NCI-H1092 (cell line): ENCODE data around the gene FAM120AOS.

Experiments
- DNase-seq: peaks from one replicate; lab custom pipeline; 2025; lab: John Stamatoyannopoulos, UW

FAM120AOS gene

DNA sequence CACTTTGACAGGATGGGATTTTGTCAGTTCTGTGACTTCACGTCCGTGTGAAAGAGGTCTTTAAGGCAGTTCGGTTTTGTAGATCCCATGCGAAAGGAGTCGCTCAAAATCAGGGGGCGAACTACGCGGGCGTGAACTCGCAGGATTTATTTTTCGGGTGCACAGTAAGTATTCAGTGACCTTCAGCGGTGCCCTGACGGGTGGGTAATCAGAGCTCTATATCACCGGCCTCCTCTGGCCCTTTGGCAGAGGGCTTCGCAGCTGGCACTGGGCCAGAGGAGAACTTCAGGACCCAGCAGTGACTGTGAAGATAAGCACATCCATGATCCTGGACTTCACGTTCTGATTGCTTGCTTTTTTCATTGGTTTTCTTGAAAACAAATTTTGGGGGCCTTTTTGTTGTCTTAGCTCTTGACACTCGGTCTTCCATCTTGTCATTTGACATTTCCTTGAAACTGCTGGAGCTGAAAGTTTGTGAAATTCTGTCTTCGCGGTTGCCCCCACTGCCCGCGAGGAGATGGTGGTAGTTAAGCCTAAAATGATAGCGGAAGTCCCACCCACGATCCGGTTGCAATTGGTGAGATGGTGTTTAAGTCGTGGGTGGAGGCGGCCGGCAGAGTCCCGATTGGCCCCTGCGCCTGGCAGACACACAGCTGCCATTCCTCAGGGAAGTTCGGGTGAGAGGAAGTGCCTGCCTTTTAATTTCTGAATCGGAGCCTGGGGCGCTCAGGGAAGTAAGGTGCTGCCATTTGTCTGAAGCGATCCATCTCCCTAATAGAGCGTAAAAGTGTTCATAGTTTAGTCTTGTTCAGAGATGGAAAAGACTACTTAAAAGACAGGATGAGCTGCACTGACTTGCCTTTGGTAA is at the start of gene FAM120AOS:
Gene FAM120AOS, minus strand, starts transcription at position 535 of the 868 bp plus-strand sequence. CDS start 872 bp downstream, outside the sequence.
- peak; percentile 87 for DNase-seq

DNA sequence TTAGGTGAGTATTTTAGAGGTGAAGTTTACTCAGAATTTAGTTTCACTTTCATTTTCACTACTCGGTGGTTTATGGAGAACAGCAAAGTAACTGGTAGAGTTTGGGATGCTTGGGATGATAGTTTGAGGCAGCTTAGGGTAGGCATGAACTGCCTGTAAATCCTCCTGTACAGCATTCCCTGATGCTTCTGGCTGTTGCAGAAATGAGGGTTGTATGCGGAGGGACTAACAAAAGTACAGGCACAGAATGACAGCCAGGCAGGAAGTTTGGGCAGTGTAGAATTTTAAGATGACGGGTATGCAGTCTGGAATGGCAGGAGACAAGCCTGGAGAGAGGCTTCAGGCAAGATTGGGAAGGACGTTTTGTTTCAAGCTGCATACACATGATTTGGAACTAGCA is 48.0 kb upstream of the FAM120AOS start:
- no peak for DNase-seq

DNA sequence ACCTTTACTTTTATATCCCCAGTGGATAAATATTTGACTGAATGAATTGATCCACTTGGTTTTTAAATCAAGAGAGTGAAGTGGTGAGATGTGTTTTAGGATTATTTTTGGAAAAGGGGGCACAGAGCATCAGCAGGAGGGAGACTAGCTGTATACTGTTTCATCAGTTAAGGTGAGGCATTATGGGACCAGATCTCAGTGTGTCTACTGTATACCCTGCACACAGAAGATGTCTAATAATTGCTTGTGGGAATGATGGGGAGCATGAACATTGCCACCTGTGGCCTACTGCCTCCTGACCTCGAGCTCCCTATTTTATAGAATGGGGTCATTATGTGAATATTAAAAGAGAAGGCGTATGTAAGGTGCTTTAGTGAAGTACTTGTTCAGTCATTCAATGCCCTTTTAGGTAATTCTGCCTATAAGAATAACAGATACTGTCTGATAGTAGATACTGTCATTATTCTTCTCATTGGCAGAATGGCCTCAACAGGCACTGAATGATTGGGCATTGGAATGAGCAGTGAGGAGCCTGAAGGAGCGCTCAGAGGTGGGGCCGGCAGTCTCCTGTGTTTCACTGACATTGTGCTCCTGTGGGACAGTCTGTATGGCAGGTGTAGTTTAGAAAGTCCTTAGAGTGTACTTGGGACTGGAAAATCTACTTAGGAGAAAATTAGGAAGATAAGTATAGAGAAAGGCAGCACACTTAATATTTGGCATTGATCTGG is 47.4 kb upstream of the FAM120AOS start:
- DNase-seq: no peak

DNA sequence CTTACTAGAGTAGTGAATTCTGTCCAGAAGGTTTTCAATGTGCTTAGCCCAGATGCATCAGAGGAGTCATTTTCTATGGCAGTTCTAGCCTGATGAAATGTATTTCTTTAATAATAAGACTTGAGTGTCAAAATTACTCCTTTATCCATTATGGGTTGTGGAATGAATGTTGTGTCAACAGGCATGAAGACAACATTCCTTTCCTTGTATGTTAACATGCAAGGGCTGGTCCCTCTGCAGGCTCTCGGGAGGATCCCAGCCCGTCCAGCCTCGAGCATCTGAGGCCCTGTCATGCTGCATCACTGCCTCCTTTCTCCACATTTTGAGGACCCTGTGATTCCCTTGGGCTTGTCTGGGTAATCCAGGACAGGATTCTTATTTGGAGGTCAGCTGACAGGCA is 42.9 kb upstream of the FAM120AOS start:
- no peak for DNase-seq

DNA sequence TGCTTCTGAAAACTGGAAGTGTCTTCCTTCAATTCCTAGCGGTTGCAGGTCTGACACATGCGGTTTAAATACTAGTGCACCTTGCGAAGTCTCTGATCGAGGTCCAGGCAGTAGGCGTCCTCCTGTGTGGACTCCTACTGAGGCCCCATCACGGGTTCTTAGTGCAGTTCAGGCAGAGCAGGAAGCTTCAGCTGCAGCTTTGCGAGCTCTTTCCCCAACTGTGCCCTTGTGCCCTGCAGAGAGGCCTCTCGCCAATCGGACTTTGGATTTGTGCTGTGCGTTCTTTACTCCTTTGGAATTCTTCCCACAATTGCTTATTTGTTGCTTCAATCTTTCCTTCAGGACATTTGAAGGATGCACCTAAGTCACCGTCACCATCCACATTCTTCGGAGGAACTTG is 40.6 kb upstream of the FAM120AOS start:
- no peak for DNase-seq

DNA sequence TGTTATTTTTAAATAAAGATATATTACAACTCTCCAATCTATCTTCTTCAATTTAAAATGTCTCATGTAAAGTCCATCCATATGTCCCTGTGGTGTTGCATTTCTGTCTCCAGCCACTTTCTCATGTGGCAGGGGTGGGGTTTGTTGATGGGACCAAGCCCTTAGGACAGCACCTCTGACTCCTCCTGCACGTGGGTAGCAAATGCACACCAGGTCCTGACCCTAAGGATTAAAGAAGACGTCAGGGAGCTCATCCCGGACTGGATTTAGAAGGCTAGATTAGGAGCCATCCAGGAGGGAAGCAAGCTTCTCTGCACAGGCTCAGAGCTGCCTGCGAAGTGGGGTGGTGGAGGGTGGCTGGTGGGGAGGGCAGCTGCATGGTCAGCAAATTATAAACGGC is 38.9 kb upstream of the FAM120AOS start:
- no peak for DNase-seq

DNA sequence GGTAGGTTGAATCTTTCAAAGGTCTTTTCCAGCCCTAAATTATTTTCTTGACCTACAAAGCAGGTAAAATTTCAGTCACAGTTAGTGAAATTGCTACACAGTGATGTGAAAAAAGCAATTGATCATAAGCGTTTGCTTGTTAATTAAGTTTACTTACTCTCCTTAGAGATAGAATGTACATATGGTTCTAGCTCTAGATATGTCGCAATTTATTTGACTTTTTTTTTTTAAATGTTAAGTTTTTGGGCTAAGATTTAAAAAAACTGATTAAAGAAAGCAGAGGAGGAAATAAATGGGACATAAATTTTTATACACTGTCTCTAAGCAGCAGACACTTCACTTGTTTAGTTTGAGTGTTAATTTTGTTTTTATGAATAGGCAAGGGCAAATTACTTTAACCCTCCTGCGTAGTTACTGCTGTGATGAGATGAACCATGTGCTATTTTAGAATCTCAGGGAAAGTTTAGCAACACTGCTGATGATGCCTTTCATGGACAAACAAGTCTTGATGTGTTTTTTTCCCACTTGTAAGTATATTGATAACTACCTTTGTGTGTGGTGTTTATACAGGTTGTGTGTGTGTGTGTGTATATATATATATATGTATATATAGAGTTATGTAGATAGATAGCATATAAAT is 38.3 kb upstream of the FAM120AOS start:
- no peak for DNase-seq

DNA sequence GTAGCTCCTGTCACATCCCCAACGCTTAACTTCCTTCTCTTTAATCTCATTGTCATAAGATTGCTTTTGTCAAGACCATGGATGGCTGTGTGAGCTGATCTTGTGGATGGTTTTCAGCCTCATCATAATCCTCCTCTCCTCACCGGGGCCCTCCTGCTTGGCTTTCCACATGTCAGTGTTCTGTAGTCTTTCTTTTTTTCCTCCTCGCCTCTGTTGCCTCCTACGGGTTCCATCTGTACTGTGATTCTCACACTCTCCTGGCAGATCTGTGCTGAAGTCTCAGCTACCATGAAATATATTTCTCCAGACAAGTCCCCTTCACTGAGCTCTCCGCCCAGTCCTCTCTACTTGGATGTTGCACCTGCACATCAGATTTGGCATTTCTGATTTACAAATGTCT is 34.9 kb upstream of the FAM120AOS start:
- DNase-seq: no peak

DNA sequence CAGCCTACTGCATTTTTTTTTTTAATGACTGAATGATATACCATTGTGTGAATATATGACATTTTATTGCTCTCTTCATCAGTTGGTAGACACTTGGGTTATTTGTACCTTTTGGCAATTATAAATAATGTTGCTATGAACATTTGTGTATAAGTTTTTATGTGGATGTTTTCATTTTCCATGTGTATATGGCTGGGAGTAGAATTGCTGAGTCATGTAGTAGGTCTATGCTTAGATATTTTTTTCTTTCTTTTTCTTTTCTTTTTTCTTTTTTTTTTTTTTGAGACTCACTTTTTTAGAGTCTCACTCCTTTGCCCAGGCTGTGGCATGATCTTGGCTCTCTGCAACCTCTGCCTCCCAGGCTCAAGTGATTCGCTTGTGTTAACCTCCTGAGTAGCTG is 32.9 kb upstream of the FAM120AOS start:
- no peak for DNase-seq

DNA sequence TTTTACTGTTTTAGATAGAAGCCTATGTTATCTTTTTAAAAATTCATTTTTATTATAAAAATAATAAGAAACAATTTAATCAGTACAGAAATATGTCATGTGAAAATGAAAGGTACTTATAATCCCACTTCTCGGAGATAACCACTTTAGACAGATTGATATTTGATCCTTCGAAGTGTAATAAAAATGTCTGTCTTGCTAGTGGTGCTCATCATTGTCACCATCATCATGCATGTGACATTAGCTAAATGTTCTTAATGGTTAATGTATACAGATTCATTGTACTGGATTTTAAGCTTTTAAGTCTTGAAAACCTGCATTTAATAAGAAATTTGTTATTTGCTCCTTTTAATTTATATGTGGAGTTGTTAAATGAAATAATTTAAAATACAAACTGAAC is 30.1 kb upstream of the FAM120AOS start:
- DNase-seq: no peak

DNA sequence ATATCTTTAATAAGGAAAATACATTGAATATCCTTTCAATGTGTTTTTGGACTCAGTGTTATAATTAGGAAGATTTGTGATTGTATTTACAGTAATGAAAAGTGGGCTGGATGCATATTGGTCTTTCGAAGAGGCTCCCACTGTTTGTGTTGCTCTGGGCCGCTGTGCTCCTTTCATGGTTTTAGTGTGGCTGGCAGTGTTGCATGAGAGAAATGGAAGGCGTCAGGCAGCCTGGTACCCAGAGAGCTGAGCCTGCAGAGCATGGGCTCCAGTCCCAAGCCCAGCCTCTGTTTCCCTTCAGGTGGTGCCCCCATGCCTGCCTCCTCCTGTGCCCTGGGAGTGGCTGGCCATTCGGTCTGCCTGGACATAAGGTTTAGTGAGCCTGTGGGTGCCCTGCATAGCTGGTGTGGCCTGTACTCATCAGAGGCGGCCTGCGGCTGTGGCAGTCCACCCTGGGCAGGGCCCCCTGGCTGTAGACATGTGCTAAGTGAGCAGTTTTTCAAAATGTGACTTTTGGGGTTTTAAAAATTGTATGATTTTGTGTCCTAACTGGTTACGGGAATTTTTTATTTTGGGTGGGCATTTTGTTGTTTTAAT is 27.4 kb upstream of the FAM120AOS start:
- no peak for DNase-seq

DNA sequence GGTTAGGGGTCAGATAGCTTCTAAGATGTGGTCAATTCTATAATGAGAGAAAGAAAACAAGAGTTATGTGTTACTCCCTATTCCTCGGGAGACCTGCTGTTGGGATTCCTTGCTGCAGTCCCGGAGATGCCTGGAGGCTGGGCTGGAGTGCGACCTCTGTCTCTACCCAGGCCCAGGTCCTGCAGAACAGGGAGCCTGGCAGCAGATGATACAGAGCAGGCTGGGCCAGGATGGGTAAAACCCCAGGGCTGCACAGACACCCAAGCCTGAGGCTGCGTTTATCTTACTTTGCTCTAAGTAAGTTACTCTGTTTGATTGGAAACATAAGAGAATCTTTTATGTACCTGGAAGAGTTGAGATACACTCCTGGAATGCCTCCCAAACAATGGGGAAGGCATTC is 26.9 kb upstream of the FAM120AOS start:
- DNase-seq: no peak

DNA sequence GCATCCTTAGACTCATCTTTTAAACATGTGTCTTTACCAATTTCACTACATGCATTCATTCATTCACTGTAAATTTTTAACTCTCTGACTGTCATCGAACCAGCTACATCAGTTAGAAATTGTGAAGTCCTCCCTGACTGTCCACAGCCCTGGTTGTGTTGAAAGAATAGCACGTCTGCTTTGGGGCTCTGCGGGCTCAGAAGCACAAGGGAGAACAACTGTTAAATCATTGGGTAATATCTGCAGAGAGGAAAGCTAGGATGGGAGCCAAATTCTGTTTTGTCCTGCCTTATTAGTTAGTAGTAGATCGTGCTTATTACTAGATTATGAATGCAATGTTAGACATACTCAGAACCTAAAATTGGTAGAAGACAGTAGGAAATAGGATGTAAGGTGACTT is 26.3 kb upstream of the FAM120AOS start:
- DNase-seq: no peak

DNA sequence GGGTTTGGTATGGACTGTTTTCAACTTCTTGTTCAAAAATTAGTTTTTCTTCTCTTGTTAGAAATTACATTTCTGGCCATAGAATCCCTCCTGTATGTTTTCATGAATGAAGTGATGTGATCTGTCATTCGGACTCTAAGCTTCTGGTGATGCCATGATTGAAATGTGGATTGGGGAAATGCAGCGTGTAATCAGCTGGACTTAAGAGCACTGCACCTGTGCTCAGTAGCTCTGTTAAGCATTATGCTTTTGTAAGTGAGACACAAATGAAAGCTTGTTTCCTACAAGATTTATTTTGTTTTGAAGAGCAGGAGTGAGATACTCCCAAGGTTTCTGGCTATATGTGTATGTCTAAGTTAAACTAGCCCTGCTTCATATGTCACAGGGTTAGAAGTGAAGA is 24.0 kb upstream of the FAM120AOS start:
- DNase-seq: no peak

DNA sequence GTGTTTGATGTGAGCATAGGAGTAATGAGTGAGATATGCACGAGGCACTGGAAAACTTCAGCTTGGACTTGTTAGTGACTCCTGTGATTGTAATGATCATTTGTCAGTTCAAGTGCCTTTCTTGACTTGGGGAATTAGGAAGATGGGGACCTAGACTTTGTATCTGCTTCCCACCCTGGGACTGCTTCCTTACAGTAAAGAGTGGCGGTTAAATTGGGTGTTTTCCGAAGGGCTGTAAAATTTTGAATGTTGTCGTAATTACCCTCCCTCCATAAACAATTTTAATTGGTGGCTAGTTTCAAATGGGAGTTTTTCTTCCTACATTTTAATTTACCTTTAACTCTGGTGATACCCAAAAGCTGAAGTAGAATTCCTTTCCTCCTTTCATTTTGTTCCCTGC is 23.5 kb upstream of the FAM120AOS start:
- no peak for DNase-seq

DNA sequence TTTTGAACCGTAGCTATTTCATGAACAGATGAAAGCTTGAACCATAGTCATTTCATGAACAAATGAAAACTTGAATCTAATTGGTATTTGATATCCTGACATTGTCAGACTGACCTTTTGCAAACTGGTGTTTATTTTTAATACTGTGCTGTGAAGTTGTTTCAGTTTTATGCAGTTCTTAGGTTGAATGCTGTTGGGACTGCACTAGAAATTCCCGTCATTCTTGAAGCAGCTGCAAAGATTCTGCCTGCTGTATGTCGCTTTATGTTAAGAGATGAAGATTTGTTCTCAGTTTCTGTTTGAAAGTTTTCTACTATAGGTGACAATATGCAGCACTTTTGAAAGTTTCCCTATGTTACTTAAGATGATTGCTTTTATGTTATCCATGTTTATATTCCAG is 22.5 kb upstream of the FAM120AOS start:
- DNase-seq: no peak

DNA sequence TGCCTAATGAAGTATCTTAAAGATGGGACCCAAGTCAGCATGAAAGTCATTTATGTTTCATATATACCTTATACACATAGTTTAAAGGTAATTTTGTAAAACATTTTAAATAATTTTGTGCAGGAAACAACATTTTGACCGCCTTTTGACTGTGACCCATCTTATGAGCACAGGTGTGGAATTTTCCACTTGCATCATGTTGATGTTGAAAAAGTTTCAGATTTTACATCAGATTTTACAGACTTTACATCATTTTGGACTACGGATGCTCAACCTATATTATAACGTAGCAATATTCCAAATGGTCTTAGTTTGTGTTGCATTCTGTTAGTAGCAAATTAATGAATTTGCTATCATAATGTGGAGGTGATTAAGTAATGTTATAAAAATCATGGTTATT is 21.7 kb upstream of the FAM120AOS start:
- DNase-seq: no peak

DNA sequence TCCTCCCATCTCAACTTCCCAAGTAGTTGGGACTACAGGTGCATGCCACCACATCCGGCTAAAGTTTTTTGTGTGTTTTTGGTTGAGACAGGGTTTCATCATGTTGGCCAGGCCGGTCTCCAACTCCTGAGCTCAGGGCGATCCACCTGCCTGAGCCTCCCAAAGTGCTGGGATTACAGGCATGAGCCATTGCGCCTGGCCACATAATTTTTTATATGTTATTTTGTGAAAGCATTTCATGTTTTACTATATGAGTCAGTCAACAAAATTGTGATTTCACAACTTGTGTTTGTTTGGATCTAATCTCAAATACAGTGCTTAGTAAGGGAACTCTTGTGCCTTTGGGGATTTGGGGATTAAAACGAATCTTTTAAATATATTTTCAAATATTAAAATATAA is 20.0 kb upstream of the FAM120AOS start:
- DNase-seq: no peak

DNA sequence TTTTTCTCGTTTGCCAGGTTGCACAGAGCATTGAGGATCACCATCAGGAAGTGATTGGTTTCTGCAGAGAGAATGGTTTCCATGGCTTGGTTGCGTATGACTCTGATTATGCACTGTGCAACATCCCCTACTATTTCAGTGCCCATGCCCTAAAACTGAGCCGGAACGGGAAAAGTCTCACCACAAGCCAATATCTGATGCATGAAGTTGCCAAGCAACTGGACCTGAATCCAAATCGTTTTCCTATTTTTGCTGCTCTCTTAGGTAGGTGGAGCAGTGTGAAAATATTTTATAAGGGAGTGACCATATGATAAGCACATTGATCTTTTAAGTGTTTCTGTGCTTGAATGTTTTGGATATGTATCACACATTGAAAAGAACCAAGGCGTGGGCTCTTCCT is 17.7 kb upstream of the FAM120AOS start:
- no peak for DNase-seq

DNA sequence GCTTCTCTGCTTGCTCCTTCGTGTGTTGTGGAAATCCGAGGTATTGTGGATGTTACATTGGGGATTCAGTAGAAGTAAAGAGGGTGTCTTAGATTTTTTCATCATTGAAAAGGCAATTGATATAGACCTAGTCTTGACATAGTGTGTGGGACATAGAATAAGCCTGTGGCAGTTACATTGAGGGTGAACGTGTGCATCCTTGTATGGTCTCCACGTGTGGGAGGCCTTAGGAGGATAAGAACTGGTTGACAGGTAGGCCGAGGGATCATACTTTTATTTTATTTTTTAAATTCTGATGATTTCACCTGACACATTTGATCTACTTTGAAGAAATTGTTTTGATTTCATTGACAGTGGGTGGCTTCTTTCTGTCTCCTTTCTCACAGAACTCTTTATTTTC is 17.0 kb upstream of the FAM120AOS start:
- no peak for DNase-seq

DNA sequence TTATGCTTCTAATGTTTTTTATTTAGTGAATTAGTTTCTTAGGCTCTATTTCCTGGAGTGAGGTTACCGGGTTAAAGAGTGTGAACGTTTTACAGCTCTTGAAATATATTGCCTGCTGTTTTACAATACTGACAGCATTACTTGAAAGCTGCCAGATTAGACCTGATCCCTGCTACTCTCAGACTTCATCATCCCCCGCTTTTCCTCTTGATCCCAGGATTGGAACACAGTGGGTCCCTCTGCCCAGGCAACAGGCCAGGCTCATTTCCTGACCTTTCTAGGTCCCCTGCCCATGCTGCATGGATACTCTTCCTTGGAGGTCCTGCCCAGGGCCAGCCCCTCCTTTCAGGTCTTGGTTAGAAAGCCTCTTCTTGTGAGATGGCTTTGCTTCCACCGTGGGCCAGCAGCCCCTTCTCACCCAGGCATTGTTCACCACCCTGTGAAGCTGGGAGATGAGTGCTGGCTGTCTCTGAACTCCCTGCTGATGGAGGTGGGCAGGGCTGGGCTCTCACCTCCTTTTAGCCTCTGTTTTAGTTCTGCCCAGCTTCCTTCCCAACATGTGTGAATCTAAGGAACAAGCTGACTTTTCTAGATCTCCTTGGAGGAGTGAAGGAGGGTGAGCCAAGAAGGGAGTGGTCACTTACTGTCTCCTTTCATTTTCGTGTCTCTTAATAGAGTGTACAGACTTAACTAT is 15.5 kb upstream of the FAM120AOS start:
- no peak for DNase-seq

DNA sequence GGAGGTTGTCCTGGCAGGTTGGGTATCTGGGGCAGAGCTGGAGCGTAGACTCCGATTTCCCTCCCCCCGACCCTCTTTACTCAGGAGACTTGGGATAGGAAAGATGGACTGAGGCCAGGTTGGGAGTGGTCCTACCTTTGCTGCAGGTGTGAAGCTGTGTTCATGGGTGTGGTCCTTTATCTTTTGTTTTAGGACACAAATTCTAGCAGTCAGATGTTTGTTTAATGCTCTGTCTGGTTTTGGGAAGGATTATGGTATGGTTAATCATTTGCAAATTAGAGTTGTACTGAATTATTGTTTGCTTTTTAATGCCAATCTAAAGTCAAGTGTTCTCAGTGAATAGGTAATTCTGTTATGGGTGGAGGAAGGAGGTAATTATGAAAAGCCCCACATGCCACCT is 14.1 kb upstream of the FAM120AOS start:
- DNase-seq: no peak
